ENCODE data around the gene FAM107A.
A peak's percentile ranks its signal among the peaks of the same experiment; 100 is the strongest.

The FAM107A gene

DNA sequence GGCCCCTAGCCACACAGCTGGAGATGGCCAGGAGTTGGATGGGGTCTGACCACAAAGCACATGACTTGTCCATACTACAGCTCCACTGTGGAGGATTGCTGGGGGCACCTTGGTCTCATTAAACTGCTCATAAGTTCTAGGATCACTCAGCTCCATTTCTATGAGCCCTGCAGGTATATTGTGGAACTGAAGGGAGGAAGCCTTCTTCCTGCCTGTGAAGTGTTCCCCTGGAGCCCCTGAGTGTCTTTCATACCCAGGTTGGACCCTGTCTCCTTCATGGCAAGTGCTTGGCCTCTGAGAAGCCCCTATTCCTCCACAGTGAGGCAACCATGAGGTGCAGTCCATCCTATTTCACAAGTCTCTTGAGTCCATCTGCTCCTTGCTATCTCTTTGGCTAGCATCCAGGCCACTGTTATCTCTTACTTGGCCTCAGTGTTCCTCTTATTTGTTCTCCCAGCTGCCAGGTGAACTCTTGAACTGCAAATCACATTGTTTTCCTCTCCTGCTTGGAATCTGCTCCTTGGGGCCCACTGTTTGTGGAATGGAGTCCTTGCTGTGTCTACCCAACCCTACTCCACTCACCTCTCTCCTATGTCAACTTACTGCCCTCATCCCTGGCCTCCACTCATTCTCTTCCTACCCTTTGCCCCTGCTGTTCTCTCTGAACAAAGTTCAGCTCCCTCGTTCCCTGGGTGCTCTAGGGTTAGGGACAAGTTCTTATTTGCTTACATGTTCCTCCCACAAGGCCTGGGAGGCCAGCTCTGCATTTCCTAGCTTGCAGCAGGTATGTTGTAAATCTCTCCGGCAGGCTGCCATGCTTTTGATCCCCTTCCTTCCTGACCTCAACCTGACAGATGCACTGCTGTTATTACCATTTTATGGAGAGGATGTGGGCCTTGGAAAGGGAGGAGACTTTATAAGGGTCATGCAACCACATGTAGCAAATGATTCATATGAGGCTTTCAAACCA is 41.4 kb downstream of the FAM107A start:
- H3K9me3 ChIP-seq (ENCODE audit: severe bottlenecking) = no peaks in the 10 kb centered on the region
- H3K36me3 ChIP-seq (ENCODE audit: low read depth) = no peaks in the 10 kb centered on the region
- ATAC-seq (ENCODE audit: low read depth) (no peak), DNase-seq (ENCODE audit: low spot score) (no peak)
- H3K27me3 ChIP-seq (ENCODE audit: insufficient read depth, poor library complexity, severe bottlenecking) = no peaks in the 10 kb centered on the region
- no peak overlapping the region for H3K4me3 ChIP-seq (ENCODE audit: severe bottlenecking)
- TF ChIP-seq, protein P1, sequence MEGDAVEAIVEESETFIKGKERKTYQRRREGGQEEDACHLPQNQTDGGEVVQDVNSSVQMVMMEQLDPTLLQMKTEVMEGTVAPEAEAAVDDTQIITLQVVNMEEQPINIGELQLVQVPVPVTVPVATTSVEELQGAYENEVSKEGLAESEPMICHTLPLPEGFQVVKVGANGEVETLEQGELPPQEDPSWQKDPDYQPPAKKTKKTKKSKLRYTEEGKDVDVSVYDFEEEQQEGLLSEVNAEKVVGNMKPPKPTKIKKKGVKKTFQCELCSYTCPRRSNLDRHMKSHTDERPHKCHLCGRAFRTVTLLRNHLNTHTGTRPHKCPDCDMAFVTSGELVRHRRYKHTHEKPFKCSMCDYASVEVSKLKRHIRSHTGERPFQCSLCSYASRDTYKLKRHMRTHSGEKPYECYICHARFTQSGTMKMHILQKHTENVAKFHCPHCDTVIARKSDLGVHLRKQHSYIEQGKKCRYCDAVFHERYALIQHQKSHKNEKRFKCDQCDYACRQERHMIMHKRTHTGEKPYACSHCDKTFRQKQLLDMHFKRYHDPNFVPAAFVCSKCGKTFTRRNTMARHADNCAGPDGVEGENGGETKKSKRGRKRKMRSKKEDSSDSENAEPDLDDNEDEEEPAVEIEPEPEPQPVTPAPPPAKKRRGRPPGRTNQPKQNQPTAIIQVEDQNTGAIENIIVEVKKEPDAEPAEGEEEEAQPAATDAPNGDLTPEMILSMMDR (IDR thresholded peaks at IDR 0.05; ENCODE audit: poor library complexity, severe bottlenecking) = no peak
- no peak overlapping the region for H3K27ac ChIP-seq (ENCODE audit: poor library complexity, severe bottlenecking)
- H3K4me1 ChIP-seq (ENCODE audit: insufficient read depth, poor library complexity, severe bottlenecking) = no peaks in the 10 kb centered on the region

- TF ChIP-seq, protein P1 (IDR thresholded peaks at IDR 0.05; ENCODE audit: poor library complexity, severe bottlenecking) = no peak
- Histone ChIP-seq H3K27ac (ENCODE audit: poor library complexity, severe bottlenecking) (no peak overlapping the region), H3K4me3 (ENCODE audit: severe bottlenecking) (no peak overlapping the region), H3K36me3 (ENCODE audit: low read depth) (no peaks in the 10 kb centered on the region), H3K4me1 (ENCODE audit: insufficient read depth, poor library complexity, severe bottlenecking) (no peaks in the 10 kb centered on the region), H3K27me3 (ENCODE audit: insufficient read depth, poor library complexity, severe bottlenecking) (no peaks in the 10 kb centered on the region), H3K9me3 (ENCODE audit: severe bottlenecking) (no peaks in the 10 kb centered on the region)
- no peak for ATAC-seq (ENCODE audit: low read depth)
- DNase-seq (ENCODE audit: low spot score) = no peak
These were observed 42.3 kb downstream of the FAM107A start for GRCh38 chr3:58534592-58535494.

DNA sequence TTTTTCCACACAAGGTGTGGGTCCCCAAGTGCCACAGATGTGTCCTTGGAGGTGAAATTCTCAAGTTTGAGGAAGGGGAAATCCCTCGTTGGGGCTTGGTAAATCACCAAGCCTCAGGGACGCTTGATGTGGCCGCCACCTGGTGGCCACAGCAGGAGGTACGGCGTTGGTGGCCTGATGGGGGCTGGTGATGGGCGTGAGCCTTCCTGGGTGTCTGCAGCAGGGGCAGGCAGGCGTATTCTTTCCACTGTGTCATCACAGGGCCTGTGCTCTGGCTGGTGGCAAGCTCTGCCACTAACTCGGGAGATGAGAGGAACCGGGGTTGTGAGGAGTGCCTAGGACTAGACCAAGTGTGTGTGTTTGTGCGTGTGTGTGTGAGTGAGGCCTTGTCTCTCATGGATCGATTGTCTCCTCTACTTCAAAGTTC is 44.4 kb downstream of the FAM107A start:
- no peaks in the 10 kb centered on the region for H3K9me3 ChIP-seq (ENCODE audit: severe bottlenecking)
- H3K4me3 ChIP-seq (ENCODE audit: severe bottlenecking) = no peak overlapping the region
- DNase-seq (ENCODE audit: low spot score) (no peak), ATAC-seq (ENCODE audit: low read depth) (peak; percentile 79)
- no peaks in the 10 kb centered on the region for H3K27me3 ChIP-seq (ENCODE audit: insufficient read depth, poor library complexity, severe bottlenecking)
- TF ChIP-seq, protein P1 (IDR thresholded peaks at IDR 0.05; ENCODE audit: poor library complexity, severe bottlenecking) = peak; percentile 93
- no peak overlapping the region for H3K27ac ChIP-seq (ENCODE audit: poor library complexity, severe bottlenecking)
- H3K36me3 ChIP-seq (ENCODE audit: low read depth) = no peaks in the 10 kb centered on the region
- peaks cover 9% of the 10 kb centered on the region for H3K4me1 ChIP-seq (ENCODE audit: insufficient read depth, poor library complexity, severe bottlenecking)

DNA sequence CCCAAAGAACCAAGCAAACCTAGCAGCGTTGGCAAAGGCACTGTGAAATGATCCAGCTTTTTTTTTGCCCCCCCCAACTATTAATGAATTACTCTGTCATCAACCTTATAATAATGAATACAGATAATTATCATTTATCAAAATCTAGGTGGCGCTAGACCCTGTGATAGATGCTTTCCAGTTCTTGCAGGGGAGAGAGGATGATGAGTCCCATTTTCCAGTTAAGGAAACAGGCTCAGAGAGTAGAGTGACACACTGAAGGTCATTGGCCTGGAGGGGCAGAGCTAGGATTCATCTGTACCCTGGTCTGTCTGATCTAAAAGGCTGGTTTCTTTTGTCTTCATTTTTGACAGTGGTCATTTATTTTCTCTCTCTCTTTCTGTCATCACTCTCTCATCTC is 45.2 kb downstream of the FAM107A start:
- Histone ChIP-seq H3K36me3 (ENCODE audit: low read depth) (no peaks in the 10 kb centered on the region), H3K4me3 (ENCODE audit: severe bottlenecking) (no peak overlapping the region), H3K27ac (ENCODE audit: poor library complexity, severe bottlenecking) (no peak overlapping the region), H3K27me3 (ENCODE audit: insufficient read depth, poor library complexity, severe bottlenecking) (no peaks in the 10 kb centered on the region), H3K4me1 (ENCODE audit: insufficient read depth, poor library complexity, severe bottlenecking) (peaks cover 9% of the 10 kb centered on the region), H3K9me3 (ENCODE audit: severe bottlenecking) (no peaks in the 10 kb centered on the region)
- TF ChIP-seq, protein P1 (IDR thresholded peaks at IDR 0.05; ENCODE audit: poor library complexity, severe bottlenecking) = no peak
- no peak for ATAC-seq (ENCODE audit: low read depth)
- DNase-seq (ENCODE audit: low spot score) = no peak
